ENCODE data around the gene RESF1. TPM values are rescaled to one million over a fixed set of nuclear protein-coding genes. Genes with fewer than 3 reads are reported as not detected.

Gene RESF1
- total RNA-seq, 1 donor from 2014 or later: 22.6 TPM

GRCh38 chr12:31923063-31923412, 36.2 kb upstream of the RESF1 start:
- no peaks in the 10 kb centered on the region for H3K4me1 Mint-ChIP-seq (ENCODE audit: unreplicated experiment)

GRCh38 chr12:31928246-31929026, 30.8 kb upstream of the RESF1 start:
- no peak for TF ChIP-seq CTCF (IDR thresholded peaks at IDR 0.05)
- peaks cover 13% of the 10 kb centered on the region for H3K27me3 Mint-ChIP-seq (ENCODE audit: unreplicated experiment)
- no peak overlapping the region for H3K4me3 Mint-ChIP-seq (ENCODE audit: unreplicated experiment)
- H3K4me1 Mint-ChIP-seq (ENCODE audit: unreplicated experiment): peaks cover 2% of the 10 kb centered on the region
- no peaks in the 10 kb centered on the region for H3K36me3 Mint-ChIP-seq (ENCODE audit: unreplicated experiment)
- no peak for DNase-seq (ENCODE audit: extremely low spot score, unreplicated experiment)
- H3K27ac Mint-ChIP-seq (ENCODE audit: unreplicated experiment): no peak overlapping the region
- H3K9me3 Mint-ChIP-seq (ENCODE audit: unreplicated experiment): peaks cover 9% of the 10 kb centered on the region

More at GRCh38 chr12:31923063-31923412, 36.2 kb upstream of the RESF1 start:
- TF ChIP-seq CTCF (IDR thresholded peaks at IDR 0.05): no peak
- Mint-ChIP-seq H3K4me3 (ENCODE audit: unreplicated experiment) (no peak overlapping the region), H3K27ac (ENCODE audit: unreplicated experiment) (no peak overlapping the region), H3K36me3 (ENCODE audit: unreplicated experiment) (no peaks in the 10 kb centered on the region), H3K9me3 (ENCODE audit: unreplicated experiment) (peaks cover 11% of the 10 kb centered on the region), H3K27me3 (ENCODE audit: unreplicated experiment) (peaks cover 5% of the 10 kb centered on the region)
- no peak for DNase-seq (ENCODE audit: extremely low spot score, unreplicated experiment)

GRCh38 chr12:31929027-31929526, 30.1 kb upstream of the RESF1 start:
- no peak for TF ChIP-seq CTCF (IDR thresholded peaks at IDR 0.05)
- Mint-ChIP-seq H3K36me3 (ENCODE audit: unreplicated experiment) (no peaks in the 10 kb centered on the region), H3K9me3 (ENCODE audit: unreplicated experiment) (peaks cover 3% of the 10 kb centered on the region), H3K4me1 (ENCODE audit: unreplicated experiment) (peaks cover 2% of the 10 kb centered on the region), H3K27me3 (ENCODE audit: unreplicated experiment) (peaks cover 13% of the 10 kb centered on the region), H3K4me3 (ENCODE audit: unreplicated experiment) (no peak overlapping the region), H3K27ac (ENCODE audit: unreplicated experiment) (no peak overlapping the region)
- no peak for DNase-seq (ENCODE audit: extremely low spot score, unreplicated experiment)

GRCh38 chr12:31931796-31932715, 27.2 kb upstream of the RESF1 start:
- Mint-ChIP-seq H3K27me3 (ENCODE audit: unreplicated experiment) (peaks cover 13% of the 10 kb centered on the region), H3K4me1 (ENCODE audit: unreplicated experiment) (peaks cover 2% of the 10 kb centered on the region), H3K27ac (ENCODE audit: unreplicated experiment) (no peak overlapping the region), H3K9me3 (ENCODE audit: unreplicated experiment) (peaks cover 3% of the 10 kb centered on the region), H3K4me3 (ENCODE audit: unreplicated experiment) (no peak overlapping the region), H3K36me3 (ENCODE audit: unreplicated experiment) (no peaks in the 10 kb centered on the region)
- no peak for DNase-seq (ENCODE audit: extremely low spot score, unreplicated experiment)
- no peak for TF ChIP-seq CTCF (IDR thresholded peaks at IDR 0.05)

GRCh38 chr12:31944299-31944698, 14.9 kb upstream of the RESF1 start:
- H3K9me3 Mint-ChIP-seq (ENCODE audit: unreplicated experiment): peaks cover 20% of the 10 kb centered on the region
- DNase-seq (ENCODE audit: extremely low spot score, unreplicated experiment): no peak
- no peak overlapping the region for H3K4me3 Mint-ChIP-seq (ENCODE audit: unreplicated experiment)
- no peak for TF ChIP-seq CTCF (IDR thresholded peaks at IDR 0.05)
- no peaks in the 10 kb centered on the region for H3K4me1 Mint-ChIP-seq (ENCODE audit: unreplicated experiment)
- no peaks in the 10 kb centered on the region for H3K27me3 Mint-ChIP-seq (ENCODE audit: unreplicated experiment)
- peaks cover 2% of the 10 kb centered on the region for H3K36me3 Mint-ChIP-seq (ENCODE audit: unreplicated experiment)
- H3K27ac Mint-ChIP-seq (ENCODE audit: unreplicated experiment): no peak overlapping the region
